ENCODE data around the gene VAT1L. TPM values are rescaled to one million over a fixed set of nuclear protein-coding genes. Genes with fewer than 3 reads are reported as not detected.

The VAT1L gene
- total RNA-seq, 1 experiment from 2014 or later: 0.10 TPM

- TF ChIP-seq JUND (IDR thresholded peaks at IDR 0.05) (no peak), EGR1 (IDR thresholded peaks at IDR 0.05; ENCODE audit: low read depth) (no peak), CEBPB (IDR thresholded peaks at IDR 0.05; ENCODE audit: low read depth) (no peak), SP1 (IDR thresholded peaks at IDR 0.05; ENCODE audit: low read depth) (no peak)
Observed at GRCh38 chr16:77801817-77802216, 13.5 kb downstream of the VAT1L start (continued).

GRCh38 chr16:77805398-77805797 lies 17.0 kb downstream of the VAT1L start:
- no peak for TF ChIP-seq ATF3 (IDR thresholded peaks at IDR 0.05)
- TF ChIP-seq MAX (IDR thresholded peaks at IDR 0.05): no peak
- TF ChIP-seq POLR2A (IDR thresholded peaks at IDR 0.05; ENCODE audit: borderline replicate concordance, extremely low read depth, insufficient read depth, insufficient read length): no peak
- TF ChIP-seq JUND (IDR thresholded peaks at IDR 0.05): no peak
- TF ChIP-seq ZNF274 (IDR thresholded peaks at IDR 0.05; ENCODE audit: low read depth, low read length): no peak
- TF ChIP-seq EZH2phosphoT487 (IDR thresholded peaks at IDR 0.05; ENCODE audit: borderline replicate concordance): no peak
- no peak for TF ChIP-seq FOSL1 (IDR thresholded peaks at IDR 0.05; ENCODE audit: low read depth)
- TF ChIP-seq CTCF (IDR thresholded peaks at IDR 0.05 in 2 of 3, conservative IDR thresholded peaks at IDR 0.05 in 1 of 3; ENCODE audit: borderline replicate concordance in 1 of 3, insufficient read depth in 1 of 3, low read depth in 2 of 3, low read length in 2 of 3): no peak
- TF ChIP-seq REST (IDR thresholded peaks at IDR 0.05; ENCODE audit: low read depth): no peak
- Histone ChIP-seq H3K79me2 (ENCODE audit: insufficient read depth, low read length) (no peaks in the 10 kb centered on the region), H3K9ac (ENCODE audit: low read length) (no peak overlapping the region), H3K4me1 (ENCODE audit: control insufficient read depth in 1 of 2, insufficient read depth in 2 of 2, low read length in 2 of 2) (no peaks in the 10 kb centered on the region), H2AFZ (ENCODE audit: low read depth, low read length, poor library complexity, severe bottlenecking) (no peak overlapping the region), H3K9me2 (ENCODE audit: insufficient read depth) (no peaks in the 10 kb centered on the region), H3K27ac (ENCODE audit: low read depth, low read length) (no peak overlapping the region), H4K20me1 (ENCODE audit: insufficient read depth) (no peaks in the 10 kb centered on the region), H3K9me3 (ENCODE audit: control insufficient read depth in 1 of 2, insufficient read depth in 1 of 2, low read depth in 1 of 2, low read length in 2 of 2) (no peaks in the 10 kb centered on the region), H3K27me3 (ENCODE audit: insufficient read depth, low read length) (peaks cover 38% of the 10 kb centered on the region), H3K36me3 (ENCODE audit: control insufficient read depth in 1 of 2, insufficient read depth in 2 of 2, low read length in 2 of 2) (no peaks in the 10 kb centered on the region), H3K4me2 (ENCODE audit: low read length) (no peak overlapping the region), H3K4me3 (replicated peaks in 1 of 2; ENCODE audit: low read depth in 1 of 2, low read length in 2 of 2) (no peak overlapping the region)
- intact Hi-C loops (cut with micrococcal nuclease): no loop called here
- ChIA-PET RAD21 (ENCODE audit: low non-redundant PET in 1 of 2, low total read pairs in 2 of 2, uncharacterized antibody in 2 of 2, unreplicated experiment in 2 of 2) (no interaction called here), POLR2A (no interaction called here), CTCF (no interaction called here)
- DNase-seq (ENCODE audit: low read depth, low spot score) (no peak), ATAC-seq (no peak)
- no TSS peak for BruUV-seq (replicated peaks)
